OCI-LY3 (cell line): ENCODE measurements around the gene ADD1.

Source experiments
- EZH2phosphoT487 ChIP-seq: fragments of 200-600 bp; shearing (Covaris generic); IDR thresholded peaks from 2 replicates; pipeline ENCODE4 v1.6.1; 2018; ENCODE audit warnings: antibody characterized with exemption, mixed run types, low read depth
- TF ChIP-seq, protein P1 (sequence below): fragments of 200-600, 300-600 bp; sonication (generic); IDR thresholded peaks from 2 replicates; pipeline ENCODE4 v1.5.1; 2014; ENCODE audit warnings: antibody characterized with exemption, low read length, low read depth

- TF ChIP-seq, protein P1, sequence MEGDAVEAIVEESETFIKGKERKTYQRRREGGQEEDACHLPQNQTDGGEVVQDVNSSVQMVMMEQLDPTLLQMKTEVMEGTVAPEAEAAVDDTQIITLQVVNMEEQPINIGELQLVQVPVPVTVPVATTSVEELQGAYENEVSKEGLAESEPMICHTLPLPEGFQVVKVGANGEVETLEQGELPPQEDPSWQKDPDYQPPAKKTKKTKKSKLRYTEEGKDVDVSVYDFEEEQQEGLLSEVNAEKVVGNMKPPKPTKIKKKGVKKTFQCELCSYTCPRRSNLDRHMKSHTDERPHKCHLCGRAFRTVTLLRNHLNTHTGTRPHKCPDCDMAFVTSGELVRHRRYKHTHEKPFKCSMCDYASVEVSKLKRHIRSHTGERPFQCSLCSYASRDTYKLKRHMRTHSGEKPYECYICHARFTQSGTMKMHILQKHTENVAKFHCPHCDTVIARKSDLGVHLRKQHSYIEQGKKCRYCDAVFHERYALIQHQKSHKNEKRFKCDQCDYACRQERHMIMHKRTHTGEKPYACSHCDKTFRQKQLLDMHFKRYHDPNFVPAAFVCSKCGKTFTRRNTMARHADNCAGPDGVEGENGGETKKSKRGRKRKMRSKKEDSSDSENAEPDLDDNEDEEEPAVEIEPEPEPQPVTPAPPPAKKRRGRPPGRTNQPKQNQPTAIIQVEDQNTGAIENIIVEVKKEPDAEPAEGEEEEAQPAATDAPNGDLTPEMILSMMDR, result peak; percentile 24; the same call in 1 of the 2 replicates
- no peak for TF ChIP-seq EZH2phosphoT487
Observed at GRCh38 chr4:2910409-2910808, 66.8 kb downstream of the ADD1 start.
